ENCODE measurements around the gene STK10.

Gene STK10

GRCh38 chr5:172079876-172080275 is 108.1 kb downstream of the STK10 start:
- no peak for DNase-seq

- no peak for DNase-seq
These were observed 109.2 kb downstream of the STK10 start for GRCh38 chr5:172078726-172079345.

GRCh38 chr5:172077664-172078425 is 110.2 kb downstream of the STK10 start:
- peak; percentile 54 for DNase-seq

GRCh38 chr5:172076761-172077244 is 111.2 kb downstream of the STK10 start:
- no peak for DNase-seq

GRCh38 chr5:172075656-172076055 is 112.4 kb downstream of the STK10 start:
- no peak for DNase-seq

GRCh38 chr5:172074896-172075295 is 113.1 kb downstream of the STK10 start:
- DNase-seq: no peak

GRCh38 chr5:172071309-172071875 is 116.6 kb downstream of the STK10 start:
- no peak for DNase-seq

GRCh38 chr5:172065431-172066065 is 122.5 kb downstream of the STK10 start:
- no peak for DNase-seq

GRCh38 chr5:172064766-172065165 is 123.3 kb downstream of the STK10 start:
- DNase-seq: no peak

GRCh38 chr5:172064358-172064757 is 123.7 kb downstream of the STK10 start:
- no peak for DNase-seq

- no peak for DNase-seq
These were observed 124.4 kb downstream of the STK10 start for GRCh38 chr5:172063463-172064235.

- no peak for DNase-seq
These were observed 128.3 kb downstream of the STK10 start for GRCh38 chr5:172059661-172060100.

- DNase-seq: no peak
These were observed 129.9 kb downstream of the STK10 start for GRCh38 chr5:172058088-172058487.

- DNase-seq: no peak
These were observed 132.0 kb downstream of the STK10 start for GRCh38 chr5:172055996-172056395.

- DNase-seq: no peak
These were observed 132.6 kb downstream of the STK10 start for GRCh38 chr5:172055421-172055820.

GRCh38 chr5:172054611-172055153 is 133.3 kb downstream of the STK10 start:
- no peak for DNase-seq

GRCh38 chr5:172052450-172053236 is 135.4 kb downstream of the STK10 start:
- no peak for DNase-seq

GRCh38 chr5:172051643-172052339 is 136.2 kb downstream of the STK10 start:
- no peak for DNase-seq

GRCh38 chr5:172050080-172050479 is 137.9 kb downstream of the STK10 start:
- no peak for DNase-seq

GRCh38 chr5:172049226-172049796 is 138.7 kb downstream of the STK10 start:
- DNase-seq: no peak

Data from NCI-H2171 treated with DMSO at 0.1 percent for 48 hours (cell line).